Measurements from ENCODE around the gene SPG7.

SPG7 gene

DNA sequence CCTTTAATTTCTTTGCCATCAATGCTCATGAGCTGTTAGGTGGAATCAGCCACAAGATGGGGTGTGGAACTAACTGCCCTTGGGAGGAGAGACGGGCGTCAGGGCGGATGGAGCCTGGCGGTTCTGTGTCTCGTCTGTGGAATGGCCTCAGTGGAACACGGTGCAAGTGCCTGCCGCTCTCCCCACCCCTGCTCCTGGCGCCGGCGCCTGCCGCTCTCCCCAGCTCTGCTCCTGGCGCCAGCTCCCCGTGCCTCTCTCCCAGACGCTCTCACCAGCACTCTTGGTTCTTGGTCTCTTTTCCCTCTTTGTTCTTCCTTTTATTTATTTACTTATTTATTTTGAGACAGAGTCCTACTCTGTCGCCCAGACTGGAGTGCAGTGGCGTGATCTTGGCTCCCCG, 39.1 kb downstream of the SPG7 start:
- DNase-seq (ENCODE audit: low read depth in 2 of 2): no peak

DNA sequence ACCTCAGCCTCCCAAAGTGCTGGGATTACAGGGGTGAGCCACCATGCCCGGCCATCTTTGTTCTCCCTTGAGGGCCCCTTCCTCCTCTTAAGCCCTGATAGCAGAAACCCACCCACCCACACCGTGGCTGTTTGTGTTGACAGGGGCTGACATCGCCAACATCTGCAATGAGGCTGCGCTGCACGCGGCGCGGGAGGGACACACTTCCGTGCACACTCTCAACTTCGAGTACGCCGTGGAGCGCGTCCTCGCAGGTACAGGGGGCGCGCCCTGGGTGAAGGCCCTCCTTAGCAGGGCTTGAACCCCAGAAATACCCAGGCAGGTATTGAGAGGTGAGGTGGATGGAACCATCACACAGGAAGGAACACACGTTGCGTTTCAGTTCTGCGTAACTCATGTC, 39.7 kb downstream of the SPG7 start:
- DNase-seq (ENCODE audit: low read depth in 2 of 2): no peak

DNA sequence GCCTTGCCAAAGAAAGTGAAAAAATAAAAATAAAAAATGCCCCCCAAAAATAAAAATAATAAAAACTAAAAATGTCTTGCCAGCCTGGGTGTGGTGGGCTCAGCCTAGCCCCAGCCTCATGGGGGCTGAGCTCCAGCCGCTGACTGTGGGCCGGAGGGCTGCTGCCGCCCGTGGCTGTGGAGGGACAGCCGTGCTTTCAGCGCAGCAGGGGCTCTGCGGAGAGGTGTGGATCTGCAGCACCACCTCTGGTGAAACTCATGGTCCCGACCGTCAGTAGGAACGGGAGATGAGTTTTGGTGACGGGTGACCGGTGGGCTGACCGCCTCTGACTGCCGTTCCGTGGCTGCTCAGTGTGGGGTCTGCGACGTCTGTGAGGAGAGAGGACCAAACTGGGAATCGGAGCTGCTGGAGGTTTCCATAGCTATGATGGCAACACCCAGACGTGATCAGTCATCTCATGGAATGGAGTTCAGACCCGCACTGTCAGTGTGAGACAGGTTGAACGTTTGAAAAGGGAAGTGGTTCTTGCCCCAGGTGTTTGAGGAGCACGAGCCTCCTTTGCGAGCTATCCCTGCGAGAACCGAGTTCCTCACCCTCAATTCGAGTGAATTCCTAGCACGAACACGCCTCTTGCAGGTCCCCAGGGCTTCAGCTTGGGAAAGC, 40.3 kb downstream of the SPG7 start:
- DNase-seq (ENCODE audit: low read depth in 2 of 2): no peak

DNA sequence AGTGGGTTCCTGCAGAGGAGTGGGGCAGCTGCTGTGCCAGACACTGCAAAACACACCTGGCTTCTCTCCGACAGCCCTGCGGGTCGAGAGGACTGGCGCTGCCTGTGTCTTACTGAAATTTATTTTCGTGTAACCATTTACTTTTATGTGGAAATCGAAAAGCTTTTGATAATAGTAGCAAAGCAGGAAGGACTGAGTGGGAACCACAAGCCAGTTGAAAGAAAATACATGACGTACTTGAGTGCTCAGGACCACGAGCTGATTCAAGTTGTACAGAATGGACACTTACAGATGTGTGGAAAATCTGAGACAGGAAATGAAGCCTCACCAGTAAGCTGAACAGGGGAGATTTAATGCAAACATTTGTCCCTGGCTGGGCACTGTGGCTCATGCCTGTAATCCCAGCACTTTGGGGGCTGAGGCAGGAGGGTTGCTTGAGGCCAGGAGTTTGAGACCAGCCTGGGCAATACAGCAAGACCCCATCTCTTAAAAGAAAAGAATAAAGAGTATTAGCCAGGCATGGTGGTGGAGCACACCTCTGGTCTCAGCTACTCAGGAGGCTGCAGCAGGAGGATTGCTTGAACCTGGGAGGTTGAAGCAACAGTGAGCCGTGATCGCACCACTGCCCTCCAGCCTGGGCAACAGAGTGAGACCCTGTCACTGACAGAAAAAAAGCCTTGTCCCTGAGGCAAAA, 41.0 kb downstream of the SPG7 start:
- DNase-seq (ENCODE audit: low read depth in 2 of 2): no peak

DNA sequence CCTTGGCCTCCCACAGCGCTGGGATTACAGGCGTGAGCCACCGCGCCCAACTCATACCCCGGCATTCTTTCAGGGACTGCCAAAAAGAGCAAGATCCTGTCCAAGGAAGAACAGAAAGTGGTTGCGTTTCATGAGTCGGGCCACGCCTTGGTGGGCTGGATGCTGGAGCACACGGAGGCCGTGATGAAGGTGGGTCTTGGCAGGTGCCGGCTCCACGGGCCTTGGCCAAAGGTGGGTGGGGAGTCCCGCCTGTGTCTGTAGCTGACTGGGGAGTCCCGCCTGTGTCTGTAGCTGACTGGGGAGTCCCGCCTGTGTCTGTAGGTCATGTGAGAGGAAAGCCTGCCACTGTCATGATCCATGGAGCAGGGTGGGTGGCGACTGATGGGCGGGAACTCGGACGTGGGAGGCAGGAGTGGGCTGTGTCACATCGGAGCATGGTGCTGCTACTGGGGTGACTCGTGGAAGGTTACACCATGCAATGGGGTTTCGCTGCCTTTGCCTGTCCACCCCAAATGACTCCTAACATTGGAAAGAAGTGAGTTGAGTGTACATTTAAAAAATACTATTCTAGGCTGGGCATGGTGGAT, 42.3 kb downstream of the SPG7 start:
- no peak for DNase-seq (ENCODE audit: low read depth in 2 of 2)

DNA sequence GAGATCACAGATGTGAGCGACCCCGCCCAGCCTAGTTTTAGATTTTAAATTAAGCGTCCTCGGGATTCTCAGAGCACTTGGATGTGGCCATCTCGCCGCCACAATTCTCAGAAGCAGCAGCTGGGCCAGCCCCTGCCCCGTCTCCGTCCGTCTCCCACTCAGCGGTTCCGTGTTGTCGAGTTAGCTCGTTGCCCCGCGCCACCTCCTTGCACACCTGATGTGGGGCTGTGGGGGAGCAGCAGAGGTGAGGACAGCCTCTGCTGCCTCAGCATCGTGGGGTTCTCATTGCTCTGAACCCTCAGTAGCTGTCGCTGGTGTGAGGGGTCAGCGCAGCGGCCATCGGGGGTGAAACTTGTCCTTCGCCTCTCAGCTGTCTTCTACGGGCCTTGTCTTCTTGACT, 44.1 kb downstream of the SPG7 start:
- DNase-seq (ENCODE audit: low read depth in 2 of 2): no peak

DNA sequence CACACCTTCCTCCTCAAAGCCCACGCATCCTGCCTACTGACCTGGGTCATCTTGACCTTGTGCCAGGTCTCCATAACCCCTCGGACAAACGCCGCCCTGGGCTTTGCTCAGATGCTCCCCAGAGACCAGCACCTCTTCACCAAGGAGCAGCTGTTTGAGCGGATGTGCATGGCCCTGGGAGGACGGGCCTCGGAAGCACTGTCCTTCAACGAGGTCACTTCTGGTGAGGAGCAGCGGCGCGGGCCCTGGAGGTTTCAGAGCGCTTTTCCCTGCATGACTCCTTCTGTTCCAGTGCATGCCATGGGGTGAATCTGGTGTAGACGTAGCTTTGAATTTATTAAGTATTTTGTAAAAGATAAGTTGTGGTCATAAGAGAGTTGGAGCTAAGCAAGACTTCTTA, 44.7 kb downstream of the SPG7 start:
- DNase-seq (ENCODE audit: low read depth in 2 of 2): no peak

DNA sequence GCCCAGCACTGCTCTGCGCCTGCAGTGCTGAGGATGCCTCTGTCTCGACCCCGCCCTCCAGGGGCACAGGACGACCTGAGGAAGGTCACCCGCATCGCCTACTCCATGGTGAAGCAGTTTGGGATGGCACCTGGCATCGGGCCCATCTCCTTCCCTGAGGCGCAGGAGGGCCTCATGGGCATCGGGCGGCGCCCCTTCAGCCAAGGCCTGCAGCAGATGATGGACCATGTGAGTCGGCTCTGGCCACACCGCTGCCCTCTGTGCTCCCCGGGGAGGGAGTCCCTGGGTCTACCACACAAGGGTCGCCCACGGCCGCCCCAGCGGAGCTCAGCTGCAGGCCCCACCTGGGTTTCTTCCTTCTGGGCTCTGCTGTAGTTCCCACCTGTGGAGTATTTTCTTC, 45.5 kb downstream of the SPG7 start:
- DNase-seq (ENCODE audit: low read depth in 2 of 2): no peak

DNA sequence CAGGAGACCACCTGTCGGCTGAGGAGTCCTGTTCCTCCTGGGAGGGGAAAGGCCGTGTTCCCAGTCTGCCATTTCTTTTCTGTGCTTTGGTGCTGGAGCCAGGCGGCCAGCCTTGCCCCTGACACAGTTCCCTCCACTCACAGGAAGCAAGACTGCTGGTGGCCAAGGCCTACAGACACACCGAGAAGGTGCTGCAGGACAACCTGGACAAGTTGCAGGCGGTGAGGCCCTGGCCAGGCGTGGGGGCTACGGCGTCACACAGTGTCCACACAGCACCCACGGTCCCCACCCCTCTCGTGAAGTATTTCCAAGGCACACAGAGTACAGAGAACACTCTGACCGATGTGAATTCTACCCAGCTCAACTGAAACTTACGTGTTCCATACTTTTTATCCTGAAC, 46.1 kb downstream of the SPG7 start:
- DNase-seq (ENCODE audit: low read depth in 2 of 2): no peak

DNA sequence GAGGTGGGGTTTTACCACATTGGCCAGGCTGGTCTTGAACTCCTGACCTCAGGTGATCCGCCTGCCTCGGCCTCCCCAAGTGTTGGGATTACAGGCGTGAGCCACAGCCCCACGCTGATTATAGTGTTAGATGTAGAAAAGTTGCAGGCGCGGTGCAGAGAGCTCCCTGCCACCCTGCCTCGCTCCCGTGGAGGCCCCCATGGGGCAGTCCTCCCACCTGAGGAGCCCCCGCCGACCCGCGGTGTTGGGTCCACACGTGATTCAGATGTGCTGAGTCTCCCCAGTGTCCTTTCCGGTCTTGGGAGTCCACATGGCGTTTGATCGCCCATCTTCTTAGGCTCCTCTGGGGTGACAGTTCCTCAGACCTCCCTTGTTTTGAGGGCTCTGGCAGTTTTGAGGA, 47.1 kb downstream of the SPG7 start:
- no peak for DNase-seq (ENCODE audit: low read depth in 2 of 2)

DNA sequence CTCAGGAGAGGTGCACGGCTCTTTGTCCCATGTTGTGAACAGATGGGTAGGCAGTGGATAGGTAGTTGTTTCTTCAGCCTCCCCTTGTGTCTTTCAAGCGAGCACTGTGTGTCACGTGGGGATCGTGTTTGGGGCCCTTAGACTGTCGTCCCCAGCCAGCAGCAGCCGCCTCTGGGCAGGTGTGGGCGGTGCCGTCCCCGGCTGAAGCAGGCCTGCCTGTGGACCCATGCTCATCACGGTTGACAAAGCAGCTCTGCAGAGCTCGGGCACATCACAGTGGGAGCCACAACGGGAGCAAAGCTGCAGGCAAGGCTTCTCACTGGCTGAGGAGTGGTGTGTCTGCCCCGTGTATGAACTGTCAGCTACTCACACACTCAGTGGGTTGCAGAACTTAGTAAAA, 47.6 kb downstream of the SPG7 start:
- DNase-seq (ENCODE audit: low read depth in 2 of 2): no peak

DNA sequence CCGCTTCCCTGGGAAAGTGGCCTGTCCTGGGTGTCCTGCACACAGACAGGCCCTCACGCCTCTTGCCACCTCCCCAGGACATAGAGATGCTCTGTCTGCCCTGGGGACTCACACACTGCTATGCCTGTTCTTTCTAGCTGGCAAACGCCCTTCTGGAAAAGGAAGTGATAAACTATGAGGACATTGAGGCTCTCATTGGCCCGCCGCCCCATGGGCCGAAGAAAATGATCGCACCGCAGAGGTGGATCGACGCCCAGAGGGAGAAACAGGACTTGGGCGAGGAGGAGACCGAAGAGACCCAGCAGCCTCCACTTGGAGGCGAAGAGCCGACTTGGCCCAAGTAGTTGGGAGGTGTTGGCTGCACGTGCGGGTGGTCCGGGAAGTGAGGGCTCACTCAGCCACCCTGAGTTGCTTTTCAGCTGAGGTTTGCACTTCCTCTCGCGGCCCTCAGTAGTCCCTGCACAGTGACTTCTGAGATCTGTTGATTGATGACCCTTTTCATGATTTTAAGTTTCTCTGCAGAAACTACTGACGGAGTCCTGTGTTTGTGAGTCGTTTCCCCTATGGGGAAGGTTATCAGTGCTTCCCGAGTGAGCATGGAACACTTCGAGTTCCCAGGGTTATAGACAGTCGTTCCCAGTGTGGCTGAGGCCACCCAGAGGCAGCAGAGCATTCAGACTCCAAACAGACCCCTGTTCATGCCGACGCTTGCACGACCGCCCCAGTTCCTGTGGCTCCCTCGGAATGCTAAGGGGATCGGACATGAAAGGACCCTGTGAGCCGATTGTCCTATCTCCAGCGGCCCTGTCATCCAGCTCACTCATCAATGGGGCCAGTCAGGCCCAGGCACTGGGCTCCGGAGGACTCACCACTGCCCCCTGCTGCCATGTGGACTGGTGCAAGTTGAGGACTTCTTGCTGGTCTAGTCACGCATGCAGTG, 48.8 kb downstream of the SPG7 start:
- peak; percentile 87 to 90 for DNase-seq (ENCODE audit: low read depth in 2 of 2)

DNA sequence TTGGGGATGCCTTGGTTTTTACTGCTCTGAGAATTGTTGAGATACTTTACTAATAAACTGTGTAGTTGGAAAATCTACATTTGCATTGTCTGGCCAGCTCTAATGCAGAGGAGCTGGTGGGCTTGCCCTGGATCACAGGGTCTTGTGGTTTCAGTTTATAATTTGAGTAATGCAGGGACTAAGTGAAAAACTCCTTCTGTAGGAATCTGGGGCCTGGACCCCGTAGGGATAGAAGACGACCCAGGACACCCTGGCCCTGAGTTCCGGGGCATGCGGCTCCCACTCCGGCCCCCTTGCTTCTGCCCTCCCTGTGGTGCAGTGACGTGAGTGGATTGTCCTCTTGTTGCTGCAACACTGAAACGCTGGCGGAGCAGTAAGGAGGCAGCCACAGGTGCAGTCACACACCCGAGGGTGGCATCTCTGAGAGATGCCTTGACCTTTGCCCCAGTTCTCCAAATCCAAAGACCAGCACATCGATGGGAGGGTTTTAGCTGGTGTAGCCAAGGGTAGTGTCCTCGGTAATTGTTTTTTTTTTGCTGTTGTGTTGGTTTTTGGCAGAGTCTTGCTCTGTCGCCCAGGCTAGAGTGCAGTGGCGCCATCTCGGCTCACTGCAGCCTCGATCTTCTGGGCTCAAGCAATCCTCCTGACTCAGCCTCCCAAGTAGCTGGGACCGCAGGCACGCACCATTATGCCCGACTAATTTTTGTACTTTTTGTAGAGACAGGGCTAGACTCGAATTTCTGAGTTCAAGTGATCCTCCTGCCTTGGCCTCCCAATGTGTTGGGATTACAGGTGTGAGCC, 49.7 kb downstream of the SPG7 start:
- no peak for DNase-seq (ENCODE audit: low read depth in 2 of 2)

DNA sequence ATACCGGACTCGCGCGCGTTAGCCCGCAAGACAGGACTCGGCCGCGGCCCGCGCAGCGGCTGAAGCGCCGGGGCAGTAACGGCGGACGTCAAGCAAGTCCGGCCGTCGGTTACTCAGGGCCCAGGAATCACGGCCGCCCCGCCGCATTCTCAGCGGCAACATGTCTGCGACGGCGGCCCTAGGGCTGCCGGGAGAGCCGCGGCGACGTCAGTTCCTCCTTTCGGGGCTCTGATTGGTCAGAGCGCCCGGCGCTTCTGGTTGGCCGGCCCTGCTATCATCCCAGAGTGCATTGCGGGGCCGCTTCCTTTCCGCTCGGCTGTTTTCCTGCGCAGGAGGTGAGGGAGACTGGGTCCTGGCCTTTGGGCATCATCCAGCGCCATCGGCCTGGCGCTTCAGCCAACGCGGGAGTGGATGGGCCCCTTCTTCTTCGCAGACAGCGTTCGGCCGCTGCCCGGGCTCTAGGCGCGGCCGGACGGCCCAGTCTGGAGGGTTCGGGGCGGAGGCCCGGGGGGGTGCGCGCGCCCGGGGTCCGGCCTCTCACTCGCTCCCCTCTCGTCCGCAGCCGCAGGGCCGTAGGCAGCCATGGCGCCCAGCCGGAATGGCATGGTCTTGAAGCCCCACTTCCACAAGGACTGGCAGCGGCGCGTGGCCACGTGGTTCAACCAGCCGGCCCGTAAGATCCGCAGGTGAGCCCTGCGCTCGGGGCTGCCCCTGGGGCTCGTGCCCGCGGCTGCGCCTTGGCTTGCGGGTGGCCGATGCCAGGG, 52.4 kb downstream of the SPG7 start, which contains the start of gene RPL13:
Gene RPL13 (plus strand): TSS at position 305 of the 764 bp plus-strand sequence. CDS start 278 bp downstream, at position 583.
- DNase-seq (ENCODE audit: low read depth in 2 of 2): peak; percentile 86 to 90

DNA sequence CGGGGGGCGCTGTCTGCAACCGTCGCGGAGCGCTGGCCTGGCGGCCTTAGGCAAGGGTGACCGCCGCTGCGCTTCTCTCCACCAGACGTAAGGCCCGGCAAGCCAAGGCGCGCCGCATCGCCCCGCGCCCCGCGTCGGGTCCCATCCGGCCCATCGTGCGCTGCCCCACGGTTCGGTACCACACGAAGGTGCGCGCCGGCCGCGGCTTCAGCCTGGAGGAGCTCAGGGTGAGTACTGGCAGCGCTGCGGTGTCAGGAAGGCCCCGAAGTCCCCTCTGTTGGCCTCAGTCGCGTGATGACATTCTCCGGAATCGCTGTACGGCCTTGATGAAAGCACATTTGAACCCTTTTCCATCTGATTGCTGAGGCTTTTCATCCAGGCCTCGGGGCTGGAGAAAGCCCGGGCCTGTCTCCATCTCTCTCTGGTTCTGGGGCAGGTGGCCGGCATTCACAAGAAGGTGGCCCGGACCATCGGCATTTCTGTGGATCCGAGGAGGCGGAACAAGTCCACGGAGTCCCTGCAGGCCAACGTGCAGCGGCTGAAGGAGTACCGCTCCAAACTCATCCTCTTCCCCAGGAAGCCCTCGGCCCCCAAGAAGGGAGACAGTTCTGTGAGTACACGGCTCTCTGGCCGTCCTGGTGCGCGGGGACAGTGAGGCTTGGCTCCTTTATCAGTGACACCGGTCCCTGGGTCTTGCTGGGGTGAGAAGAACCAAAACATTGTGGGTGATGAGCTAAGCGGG, 53.1 kb downstream of the SPG7 start:
- DNase-seq (ENCODE audit: low read depth in 2 of 2): no peak

DNA sequence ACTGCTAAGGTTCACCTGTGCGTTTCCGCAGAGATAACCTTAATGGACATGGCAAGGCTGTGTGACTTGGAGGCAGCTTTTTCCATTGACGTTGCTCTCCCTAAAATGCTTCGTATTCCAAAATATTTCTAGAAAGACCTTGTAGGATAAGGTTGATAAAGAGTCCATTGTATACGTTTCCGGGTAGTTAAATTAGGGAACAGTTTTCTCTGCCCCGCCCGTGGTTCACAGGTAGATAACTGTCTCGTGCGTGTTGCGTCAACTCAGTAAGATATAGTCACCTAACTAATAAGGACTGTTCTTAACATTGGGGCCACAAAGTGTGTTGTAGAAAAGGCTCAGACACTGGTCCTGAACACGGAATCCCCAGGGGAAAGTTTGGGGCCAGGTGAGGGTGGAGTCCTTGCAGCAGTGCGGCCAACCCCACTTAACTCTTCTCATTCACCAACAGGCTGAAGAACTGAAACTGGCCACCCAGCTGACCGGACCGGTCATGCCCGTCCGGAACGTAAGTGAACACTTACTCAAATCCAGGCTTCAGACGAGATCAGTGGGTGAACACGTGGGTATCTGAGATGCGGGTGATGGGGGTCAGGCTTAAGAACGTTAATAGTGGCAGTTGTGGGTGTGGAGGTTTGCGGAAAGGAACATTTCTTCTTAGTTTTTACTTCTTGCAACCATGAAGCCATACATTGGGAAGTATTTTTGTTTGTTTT, 53.8 kb downstream of the SPG7 start:
- no peak for DNase-seq (ENCODE audit: low read depth in 2 of 2)

DNA sequence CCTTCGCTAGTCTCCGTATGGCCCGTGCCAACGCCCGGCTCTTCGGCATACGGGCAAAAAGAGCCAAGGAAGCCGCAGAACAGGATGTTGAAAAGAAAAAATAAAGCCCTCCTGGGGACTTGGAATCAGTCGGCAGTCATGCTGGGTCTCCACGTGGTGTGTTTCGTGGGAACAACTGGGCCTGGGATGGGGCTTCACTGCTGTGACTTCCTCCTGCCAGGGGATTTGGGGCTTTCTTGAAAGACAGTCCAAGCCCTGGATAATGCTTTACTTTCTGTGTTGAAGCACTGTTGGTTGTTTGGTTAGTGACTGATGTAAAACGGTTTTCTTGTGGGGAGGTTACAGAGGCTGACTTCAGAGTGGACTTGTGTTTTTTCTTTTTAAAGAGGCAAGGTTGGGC, 54.7 kb downstream of the SPG7 start:
- DNase-seq (ENCODE audit: low read depth in 2 of 2): no peak

DNA sequence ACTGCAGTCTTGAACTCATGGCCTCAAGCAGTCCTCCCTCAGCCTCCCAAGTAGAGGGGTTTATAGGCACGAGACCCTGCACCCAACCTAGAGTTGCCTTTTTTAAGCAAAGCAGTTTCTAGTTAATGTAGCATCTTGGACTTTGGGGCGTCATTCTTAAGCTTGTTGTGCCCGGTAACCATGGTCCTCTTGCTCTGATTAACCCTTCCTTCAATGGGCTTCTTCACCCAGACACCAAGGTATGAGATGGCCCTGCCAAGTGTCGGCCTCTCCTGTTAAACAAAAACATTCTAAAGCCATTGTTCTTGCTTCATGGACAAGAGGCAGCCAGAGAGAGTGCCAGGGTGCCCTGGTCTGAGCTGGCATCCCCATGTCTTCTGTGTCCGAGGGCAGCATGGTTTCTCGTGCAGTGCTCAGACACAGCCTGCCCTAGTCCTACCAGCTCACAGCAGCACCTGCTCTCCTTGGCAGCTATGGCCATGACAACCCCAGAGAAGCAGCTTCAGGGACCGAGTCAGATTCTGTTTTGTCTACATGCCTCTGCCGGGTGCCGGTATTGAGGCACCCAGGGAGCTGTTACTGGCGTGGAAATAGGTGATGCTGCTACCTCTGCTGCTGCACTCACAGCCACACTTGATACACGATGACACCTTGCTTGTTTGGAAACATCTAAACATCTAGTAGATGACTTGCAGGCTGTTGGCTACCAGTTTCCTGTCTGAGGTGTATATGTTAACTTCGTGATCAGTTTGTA, 55.6 kb downstream of the SPG7 start:
- no peak for DNase-seq (ENCODE audit: low read depth in 2 of 2)
